HG03196 (cell line): ENCODE data around the gene SBK2.

ENCODE experiments used
- ATAC-seq: cut with Tn5 transposase; IDR thresholded peaks from one replicate; pipeline ENCODE4 v1.9.1; 2021; ENCODE audit not compliant: unreplicated experiment

The SBK2 gene

DNA sequence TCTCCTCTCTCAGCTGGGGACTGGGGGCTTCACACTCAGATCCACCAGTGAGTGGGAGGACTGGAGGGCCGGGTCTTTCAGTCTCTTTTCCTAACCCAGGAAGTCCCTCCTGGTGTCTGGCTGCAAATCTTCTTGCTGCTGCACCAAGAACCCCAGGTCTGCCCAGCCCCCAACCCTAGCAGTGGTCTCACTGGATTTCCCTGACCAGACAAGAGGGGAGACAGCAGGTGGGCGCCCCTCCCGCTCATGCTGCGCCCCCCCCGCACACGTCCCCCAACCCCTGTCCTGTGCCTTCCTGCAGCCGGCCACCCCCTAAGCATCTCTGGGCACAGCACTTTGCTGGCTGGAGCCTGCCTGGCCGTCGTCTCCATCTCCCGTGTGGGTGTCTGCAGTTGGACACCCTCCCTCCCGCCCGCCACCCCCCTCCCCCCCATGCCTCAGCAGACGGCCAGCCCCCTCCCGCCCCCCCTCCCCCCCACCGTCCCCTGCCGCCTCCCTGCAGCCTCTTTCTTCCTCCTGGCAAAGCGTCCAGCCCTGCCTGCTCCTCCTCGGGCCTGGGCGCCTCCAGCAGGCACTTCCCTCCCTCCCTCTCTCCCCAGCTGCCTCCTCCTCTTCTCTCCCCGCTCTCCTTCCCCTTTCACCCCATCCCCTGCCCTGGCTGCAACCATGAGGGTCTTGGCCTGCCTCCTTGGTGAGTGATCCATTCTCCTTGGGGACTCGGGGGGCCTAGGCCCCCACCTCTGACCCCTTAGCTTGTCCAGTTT, 48.8 kb downstream of the SBK2 start, which contains the start of gene SSC5D:
Gene SSC5D, plus strand, starts transcription at position 513 of the 764 bp plus-strand sequence. Its CDS starts 154 bp downstream, at position 667.
- no peak for ATAC-seq

DNA sequence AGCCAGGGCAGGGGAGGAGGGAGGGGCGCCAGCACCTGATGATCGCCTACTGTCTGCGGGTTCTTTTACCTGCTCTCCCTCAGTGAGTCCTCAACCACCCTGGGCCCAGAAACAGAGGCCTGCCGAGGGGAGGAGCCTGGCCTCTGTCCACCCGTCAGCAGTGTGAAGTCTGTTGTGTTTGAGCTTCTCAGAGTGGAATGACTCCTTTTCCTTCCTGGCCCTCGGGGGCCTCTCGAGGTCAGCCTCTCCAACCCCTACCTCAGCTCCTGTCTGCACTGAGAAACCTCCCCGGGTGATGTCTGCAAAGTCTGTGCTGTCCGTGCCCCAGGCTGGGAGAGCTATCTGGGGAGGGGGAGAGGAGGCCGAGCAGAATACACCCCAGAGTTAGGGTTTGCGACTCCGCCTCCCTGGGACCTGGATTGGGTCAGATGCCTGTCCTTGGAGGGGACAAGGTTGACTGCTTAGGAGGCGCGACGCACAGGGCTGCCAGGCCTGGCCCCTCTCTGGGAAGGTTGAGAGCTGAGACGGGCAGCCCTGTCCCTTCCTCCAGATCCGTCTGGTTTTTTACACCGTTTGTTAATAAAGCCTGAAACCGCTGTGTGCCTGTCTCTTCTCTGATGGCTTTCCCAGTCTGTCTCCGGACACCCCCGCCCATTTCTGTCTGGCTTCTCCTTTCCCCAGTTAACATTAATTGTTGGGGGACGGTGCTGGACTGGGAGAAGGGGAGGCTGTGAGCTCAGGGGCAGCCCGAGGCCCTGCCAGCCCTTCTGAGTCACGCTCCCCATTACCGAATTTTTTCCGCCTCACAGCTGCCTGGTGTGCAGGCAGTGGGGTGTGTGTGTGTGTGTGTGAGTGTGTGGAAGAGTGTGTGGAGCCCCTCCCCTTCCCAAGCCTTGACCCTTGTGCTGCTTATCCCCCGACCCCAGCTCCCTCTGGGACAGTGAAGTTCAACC, 49.7 kb downstream of the SBK2 start:
- no peak for ATAC-seq

DNA sequence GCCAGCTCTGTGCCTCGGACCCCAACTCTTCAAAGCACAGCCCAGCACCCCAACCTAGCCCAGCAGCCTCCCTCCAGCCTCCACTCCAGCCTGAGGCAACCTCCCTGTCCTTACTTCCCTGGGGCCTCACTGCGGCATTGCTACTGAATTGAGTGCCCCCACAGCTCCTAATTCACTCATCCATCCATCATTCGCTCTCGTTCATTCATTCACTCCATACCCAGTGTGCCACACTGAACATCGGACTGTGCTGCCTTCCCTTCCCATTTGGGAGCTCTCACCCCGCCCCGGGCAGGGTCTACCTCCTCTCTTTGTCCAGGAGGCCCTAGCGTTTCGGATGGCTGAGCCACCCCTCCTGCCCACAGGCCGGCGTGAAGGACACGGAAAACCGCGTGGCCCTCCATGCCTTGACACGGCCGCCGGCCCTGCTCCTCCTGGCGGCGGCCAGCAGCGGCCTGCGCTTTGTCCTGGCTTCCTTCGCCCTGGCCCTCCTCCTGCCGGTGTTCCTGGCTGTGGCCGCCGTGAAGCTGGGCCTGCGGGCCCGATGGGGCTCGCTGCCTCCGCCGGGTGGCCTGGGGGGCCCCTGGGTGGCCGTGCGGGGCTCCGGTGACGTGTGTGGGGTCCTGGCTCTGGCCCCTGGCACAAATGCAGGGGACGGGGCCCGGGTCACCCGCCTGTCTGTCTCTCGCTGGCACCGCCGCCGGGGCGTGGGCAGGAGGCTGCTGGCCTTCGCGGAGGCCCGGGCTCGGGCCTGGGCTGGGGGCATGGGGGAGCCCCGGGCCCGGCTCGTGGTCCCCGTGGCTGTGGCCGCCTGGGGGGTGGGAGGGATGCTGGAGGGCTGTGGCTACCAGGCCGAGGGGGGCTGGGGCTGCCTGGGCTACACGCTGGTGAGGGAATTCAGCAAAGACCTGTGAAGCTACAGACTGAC, 50.6 kb downstream of the SBK2 start:
- no peak for ATAC-seq

DNA sequence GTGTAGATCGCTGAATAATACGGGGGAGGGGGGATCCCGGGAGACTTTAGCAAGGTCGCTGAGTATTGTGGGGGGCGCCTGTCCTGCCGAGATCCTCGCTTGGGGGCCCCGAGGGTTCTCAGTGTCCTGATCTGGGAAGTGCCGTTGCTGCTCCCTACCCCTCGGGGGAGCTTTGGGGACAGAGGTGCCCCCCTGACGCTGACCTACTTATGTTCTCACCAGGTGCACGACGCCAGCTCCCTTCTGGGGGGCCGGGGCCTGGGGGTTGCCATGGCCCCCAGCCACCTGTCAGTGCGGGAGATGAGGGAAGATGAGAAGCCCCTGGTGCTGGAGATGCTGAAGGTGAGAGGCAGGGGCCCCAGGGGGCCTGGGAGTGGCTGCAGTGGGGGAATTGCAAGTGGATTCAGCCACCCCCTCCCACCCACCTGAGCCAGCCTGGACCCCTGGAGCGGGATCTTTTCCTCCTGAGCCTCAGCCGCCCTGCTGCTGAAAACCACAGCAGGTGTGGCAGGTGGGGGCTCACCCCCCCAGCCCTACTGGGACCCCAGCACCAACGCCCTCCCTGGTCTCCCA, 51.4 kb downstream of the SBK2 start:
- ATAC-seq, result no peak

DNA sequence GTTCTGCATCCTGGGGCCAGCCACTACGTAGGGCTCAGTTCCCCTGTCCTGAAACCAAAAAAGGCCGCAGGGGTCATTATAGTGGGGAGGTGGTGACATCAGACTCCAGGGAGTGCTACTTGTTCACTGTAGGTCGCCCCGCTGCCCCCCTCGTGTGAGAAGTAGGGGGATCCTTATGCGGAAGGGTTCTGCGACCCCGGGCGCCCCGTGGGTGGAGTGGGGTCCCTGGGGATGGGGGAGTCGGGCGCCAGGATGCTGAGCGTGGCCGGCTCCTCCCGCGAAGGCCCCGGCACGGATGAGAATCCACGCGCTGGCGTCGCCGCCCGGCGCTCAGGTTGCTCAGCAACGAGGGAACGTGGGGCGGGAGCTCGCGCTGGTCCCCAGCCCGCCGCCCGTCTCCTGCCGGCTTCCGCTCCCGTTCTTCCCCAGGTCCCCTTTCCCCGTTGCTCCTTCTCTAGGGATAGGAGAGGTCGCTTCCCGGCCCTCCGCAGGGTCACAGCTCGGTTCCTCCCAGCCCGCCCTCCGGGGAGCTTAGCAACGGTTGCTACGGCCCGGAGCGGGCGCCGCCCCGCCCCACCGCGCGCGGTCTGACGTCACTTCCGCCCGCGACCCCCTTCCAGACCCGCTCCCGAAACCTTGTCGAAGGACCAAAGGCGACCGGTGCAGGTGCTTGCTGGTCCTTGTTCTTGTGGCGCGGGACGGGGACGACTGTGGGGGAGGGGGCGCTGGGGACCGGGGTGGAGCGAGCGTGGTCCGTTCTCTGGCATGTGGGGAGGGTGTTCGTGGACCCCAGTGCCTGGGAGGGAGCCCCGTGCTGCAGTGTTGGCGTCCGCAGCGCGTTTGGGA, 52.1 kb downstream of the SBK2 start, which contains the start of gene NAT14:
Gene NAT14, plus strand, starts transcription at position 596 of the 846 bp plus-strand sequence. CDS start 521 bp downstream, outside the sequence.
- no peak for ATAC-seq

DNA sequence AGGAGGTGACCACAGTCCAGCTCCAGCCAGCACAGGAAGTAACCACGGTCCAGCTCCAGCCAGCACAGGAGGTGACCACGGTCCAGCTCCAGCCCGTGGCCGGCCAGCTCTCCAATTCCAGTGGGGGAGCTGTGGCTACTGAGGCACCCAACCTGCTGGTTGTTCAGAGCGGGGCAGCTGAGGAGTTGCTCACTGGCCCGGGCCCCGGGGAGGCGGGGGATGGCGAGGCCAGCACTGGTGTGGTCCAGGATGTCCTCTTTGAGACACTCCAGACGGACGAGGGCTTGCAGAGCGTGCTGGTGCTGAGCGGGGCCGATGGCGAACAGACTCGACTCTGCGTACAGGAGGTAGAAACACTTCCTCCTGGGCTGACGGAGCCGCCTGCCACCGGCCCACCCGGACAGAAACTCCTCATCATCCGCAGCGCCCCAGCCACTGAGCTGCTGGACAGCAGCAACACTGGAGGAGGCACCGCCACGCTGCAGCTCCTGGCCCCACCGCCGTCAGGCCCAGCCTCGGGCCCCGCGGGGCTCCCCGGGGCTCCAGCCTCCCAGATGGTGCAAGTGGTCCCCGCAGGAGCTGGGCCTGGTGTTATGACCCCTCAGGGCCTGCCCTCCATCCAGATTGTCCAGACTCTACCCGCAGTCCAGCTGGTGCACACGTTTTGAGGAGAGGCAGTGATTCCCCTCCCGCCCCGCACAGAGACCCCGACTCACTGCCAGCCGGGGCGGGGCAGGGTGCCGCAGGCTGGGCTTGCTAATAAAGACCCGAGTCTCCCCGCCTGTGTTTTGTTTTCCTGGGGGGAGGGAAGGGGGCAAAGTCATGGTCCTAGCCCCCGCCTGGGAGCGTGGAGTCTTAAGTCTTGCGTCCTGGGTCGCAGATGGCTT, 53.0 kb downstream of the SBK2 start:
- no peak for ATAC-seq

DNA sequence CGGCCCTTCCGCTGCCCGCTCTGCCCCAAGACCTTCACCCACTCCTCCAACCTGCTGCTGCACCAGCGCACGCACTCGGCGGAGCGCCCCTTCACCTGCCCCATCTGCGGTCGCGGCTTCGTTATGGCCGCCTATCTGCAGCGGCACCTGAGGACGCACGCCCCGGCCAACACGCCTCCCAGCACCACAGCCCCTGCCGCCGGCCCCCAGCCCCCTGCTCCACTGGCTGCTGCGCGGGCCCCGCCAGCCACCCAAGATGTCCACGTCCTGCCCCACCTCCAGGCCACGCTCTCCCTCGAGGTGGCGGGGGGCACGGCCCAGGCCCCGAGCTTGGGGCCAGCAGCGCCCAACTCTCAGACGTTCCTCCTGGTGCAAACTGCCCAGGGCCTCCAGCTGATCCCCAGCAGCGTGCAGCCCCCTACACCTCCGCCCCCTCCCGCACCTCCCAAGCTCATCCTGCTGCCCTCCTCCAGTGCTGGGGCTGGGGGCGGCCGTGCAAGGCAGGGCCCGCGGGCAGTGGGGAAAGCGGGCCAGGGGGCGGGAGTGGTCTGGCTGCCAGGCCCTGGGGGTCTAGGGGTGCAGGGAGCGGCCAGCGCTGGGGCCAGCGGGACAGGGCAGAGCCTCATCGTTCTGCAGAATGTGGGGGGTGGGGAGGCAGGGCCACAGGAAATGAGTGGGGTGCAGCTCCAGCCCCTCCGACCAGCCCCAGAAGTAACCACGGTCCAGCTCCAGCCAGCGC, 53.8 kb downstream of the SBK2 start:
- ATAC-seq, result no peak

DNA sequence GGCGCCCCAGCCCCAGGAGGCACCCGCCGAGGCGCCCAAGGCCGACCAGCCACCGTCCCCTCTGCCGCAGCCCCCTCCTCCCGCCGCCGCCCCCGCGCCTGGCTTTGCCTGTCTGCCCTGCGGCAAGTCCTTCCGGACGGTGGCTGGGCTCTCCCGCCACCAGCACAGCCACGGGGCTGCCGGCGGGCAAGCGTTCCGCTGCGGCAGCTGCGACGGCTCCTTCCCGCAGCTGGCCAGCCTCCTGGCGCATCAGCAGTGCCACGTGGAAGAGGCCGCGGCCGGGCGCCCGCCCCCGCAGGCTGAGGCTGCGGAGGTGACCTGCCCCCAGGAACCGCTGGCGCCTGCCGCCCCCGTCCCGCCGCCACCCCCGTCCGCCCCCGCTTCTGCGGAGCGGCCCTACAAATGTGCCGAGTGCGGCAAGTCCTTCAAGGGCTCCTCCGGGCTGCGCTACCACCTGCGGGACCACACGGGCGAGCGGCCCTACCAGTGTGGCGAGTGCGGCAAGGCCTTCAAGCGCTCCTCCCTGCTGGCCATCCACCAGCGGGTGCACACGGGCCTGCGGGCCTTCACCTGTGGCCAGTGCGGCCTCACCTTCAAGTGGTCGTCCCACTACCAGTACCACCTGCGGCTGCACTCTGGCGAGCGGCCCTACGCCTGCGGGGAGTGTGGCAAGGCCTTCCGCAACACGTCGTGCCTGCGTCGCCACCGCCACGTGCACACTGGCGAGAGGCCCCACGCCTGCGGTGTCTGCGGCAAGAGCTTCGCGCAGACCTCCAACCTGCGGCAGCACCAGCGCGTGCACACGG, 54.6 kb downstream of the SBK2 start:
- no peak for ATAC-seq

DNA sequence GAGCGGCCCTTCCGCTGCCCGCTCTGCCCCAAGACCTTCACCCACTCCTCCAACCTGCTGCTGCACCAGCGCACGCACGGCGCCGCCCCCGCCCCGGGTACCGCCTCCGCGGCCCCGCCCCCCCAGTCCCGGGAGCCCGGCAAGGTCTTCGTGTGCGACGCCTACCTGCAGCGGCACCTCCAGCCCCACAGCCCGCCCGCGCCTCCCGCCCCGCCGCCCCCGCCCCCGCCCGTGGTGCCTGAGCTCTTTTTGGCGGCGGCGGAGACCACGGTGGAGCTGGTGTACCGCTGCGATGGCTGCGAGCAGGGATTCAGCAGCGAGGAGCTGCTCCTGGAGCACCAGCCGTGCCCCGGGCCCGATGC, 55.2 kb downstream of the SBK2 start:
- ATAC-seq, result no peak

DNA sequence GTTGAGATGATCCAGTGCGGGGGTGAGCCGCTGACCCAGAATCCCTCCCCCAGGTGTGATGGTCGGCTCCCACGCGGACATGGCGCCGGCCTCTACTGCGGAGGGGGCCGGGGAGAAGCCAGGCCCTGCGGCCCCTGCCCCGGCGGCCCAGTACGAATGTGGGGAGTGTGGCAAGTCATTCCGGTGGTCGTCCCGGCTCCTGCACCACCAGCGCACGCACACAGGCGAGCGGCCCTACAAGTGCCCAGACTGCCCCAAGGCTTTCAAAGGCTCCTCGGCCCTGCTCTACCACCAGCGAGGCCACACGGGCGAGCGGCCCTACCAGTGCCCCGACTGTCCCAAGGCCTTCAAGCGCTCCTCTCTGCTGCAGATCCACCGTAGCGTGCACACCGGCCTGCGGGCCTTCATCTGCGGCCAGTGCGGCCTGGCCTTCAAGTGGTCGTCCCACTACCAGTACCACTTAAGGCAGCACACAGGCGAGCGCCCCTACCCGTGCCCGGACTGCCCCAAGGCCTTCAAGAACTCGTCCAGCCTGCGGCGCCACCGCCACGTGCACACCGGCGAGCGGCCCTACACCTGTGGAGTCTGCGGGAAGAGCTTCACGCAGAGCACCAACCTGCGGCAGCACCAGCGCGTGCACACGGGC, 55.7 kb downstream of the SBK2 start:
- ATAC-seq, result no peak

DNA sequence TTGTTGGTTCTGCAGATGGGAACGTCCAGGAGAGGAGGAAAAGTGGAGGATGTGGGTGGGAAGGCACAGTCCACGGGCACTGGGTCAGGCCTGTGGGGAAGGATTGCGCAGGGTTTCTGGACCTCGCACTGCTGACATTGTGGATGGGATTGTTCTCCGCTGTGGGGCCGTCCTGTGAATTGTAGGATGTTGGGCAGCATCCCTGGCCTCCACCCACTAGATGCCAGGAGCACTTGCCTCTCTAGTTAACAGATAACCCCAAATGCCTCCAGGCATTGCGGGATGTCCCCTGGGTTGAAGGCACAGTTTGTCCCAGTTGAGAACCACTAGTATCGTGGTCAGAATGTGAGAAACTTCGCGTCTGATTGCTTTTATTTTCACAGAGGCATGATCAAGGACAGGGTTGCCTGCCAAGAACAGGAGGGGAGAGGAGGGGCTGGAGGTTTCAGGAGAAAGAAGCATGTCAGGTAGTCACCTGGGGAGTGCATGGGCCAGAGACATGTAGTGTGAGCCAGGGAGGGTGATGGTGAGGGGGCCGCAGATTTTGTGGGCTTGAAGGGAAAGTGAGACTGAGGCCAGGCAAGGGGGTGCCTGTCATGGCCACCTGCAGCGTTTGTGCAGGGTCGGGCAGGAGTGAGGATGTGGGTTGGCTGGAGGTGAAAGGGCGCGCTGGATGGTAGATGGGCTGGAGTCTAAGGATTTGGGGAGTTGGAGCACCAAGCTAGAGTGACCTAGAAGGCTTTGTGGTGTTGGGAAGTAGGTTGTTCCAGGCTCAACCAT, 57.3 kb downstream of the SBK2 start:
- ATAC-seq, result no peak

DNA sequence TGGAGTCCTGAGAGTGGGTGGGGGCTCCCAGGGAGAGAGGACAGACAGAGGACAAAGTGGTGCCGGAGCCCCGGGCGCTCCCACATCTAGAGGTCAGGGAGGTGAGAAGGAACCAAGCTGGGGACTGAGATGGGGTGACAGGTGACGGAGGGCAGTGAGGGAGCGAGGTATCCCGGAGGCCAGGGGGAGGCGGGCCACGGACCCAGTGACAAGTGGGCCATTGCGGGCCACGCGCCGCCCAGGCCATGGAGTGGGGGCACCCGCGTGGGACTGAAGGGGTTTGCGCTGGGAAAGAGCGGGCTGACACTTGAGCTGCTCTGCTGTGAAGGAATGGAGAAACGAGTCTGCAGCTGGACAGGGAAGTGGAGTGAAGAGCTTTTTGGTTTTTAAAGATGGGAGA, 57.9 kb downstream of the SBK2 start:
- no peak for ATAC-seq
